Putamen (tissue), 1 donor: ENCODE results near the gene OBSL1.

Source experiments
- DNase-seq: peaks from one replicate; pipeline ENCODE4 v3.0.0-alpha.2; 2016; ENCODE audit warnings: low spot score

Gene OBSL1

DNA sequence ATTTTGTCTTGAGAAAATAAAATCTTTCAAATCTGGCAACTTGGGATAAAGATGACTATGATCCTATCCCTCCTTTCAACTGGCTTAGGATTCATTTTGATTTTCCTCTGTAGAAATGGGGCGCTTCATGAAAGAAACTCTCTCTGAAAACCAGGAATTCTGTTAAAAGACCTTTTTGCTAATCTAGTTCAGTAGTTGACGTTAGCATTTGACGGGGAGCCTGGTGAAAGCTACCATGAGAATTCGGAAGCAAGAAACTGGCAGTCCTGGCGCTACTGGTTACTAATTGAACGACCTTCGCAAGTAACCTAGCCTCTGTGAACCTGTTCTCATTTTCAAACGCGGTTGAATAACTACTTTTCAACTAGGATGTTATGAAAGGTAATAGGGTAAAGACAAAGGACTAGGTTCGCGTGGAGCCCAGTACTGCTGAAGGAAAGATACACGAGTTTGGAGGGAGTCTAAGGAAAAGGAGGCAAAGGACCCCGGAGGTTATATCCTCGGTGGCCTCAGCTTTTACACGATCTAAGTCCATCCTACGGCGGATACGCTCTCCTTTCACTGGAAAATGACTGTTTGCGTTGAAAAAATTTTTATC lies 25.7 kb upstream of the OBSL1 start:
- DNase-seq, result no peak

DNA sequence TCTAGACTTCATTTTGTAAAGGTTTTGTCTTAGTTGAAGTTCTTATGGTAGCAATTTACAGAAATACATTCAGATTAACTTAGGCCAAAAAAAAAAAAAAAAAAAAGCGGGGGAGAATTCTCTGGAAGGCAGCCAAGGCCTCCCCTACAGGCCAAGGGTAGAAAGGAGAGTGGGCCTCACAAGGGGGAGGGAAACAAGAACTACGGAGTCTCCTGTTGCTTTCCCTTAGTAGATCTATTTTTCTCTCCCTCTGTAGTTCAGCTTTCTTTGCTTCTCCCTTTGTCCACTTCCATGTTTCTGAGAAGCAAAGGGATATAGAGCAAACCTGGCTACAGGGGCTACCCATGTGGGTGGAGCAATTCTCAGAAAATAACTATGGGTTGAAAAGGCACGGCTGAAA lies 23.9 kb upstream of the OBSL1 start:
- DNase-seq, result no peak

DNA sequence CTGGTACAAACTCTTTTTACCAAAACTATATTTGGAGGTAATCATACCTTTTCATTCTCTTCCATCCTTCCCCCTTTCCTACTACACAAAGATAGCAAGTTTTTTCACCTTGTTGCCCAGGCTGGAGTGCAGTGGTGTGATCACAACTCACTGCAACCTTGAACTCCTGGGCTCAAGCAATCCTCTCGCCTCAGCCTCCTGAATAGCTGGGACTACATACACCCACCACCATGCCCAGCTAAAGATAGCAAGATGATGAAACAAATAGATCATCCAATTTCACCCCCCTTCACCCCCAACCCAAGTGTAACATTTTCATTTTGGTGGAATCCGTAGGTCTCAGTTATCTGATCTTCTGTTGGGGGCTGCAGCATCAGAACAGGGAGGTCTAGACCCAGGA lies 21.8 kb upstream of the OBSL1 start:
- no peak for DNase-seq

DNA sequence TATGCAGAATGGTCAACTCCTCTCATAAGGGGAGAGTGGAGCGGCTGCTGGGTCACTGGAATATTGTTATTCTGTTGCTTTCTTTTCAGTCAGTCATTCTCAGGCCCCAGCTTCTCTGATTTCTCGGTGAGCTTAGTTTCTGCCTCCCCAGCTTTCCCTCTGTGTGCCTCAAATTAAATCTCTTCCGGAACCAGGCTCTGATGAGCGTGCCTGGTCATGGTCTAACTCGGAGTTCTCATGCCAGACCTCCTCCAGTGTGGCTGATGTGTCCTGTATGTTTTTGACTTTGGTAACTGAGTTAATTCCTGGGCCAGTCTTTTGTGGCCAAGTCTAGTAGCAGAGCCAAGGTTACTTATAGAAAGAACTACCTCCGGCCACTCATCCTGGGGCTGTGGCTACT lies 21.4 kb upstream of the OBSL1 start:
- no peak for DNase-seq

DNA sequence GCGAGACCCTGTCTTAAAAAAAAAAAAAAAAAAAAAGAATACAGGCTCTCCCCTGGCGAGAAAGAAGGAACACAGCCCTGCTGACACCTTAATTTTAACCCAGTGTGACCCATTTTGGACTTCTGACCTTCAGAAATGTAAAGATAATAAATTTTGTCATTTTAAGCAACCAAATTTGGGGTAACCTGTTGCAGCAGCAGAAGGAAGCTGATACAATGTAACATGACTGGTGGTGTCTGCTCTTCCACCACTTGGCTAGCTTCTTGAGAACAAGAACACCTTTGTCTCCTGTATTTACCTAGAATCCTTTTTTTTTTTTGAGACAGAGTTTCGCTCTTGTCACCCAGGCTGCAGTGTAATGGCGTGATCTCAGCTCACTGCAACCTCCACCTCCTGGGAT lies 19.8 kb upstream of the OBSL1 start:
- no peak for DNase-seq

DNA sequence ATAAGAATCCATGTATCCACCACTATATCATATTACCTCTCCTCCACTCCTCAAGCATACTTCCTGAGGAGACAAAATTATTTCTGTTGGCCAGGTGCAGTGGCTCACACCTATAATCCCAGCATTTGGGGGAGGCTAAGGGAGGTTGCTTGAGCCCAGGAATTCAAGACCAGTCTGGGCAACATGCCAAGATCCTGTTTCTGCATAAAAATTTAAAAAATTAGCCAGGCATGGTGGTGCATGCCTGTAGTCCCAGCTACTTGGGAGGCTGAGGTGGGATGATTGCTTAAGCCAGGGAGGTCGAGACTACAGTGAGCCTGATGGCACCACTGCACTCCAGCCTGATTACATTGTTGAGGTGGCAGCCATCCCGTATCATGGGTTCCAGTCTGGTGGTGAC lies 10.0 kb upstream of the OBSL1 start:
- no peak for DNase-seq

DNA sequence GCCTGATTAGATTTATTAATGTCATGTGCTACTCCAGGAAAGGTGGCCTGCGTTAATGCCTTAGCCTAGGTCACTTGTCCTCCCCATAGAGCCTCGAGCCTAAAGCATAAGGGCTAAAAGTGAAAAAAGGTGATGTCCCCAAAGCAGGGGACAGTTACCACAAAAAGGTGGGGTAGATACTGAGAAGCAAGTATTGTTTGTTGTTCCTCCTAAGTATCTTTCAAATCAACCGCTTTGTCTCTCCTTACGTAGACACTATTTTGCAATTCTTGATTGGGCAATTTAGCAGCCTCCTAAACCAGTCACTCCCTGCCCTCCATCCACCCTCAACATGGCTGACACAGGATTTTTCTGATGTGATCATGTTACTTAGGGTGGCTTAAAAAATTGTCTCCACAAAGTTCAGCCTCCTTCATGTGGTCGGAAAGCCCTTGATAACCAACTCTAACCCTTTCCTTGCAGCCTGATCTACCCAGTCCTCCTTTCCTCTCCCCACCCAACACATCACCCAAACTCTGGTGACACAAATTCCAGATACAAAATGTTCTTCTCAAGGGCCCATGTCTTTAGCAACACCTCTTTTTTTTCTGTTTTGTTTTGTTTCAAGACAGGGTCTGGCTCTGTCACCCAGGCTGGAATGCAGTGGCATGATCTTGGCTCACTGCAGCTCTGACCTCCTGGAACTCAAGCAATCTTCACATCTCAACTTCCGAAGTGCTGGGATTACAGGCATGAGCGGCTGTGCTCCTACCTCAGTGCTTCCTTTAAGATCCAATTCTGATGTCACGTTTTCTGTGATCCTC lies 7.7 kb upstream of the OBSL1 start:
- no peak for DNase-seq

DNA sequence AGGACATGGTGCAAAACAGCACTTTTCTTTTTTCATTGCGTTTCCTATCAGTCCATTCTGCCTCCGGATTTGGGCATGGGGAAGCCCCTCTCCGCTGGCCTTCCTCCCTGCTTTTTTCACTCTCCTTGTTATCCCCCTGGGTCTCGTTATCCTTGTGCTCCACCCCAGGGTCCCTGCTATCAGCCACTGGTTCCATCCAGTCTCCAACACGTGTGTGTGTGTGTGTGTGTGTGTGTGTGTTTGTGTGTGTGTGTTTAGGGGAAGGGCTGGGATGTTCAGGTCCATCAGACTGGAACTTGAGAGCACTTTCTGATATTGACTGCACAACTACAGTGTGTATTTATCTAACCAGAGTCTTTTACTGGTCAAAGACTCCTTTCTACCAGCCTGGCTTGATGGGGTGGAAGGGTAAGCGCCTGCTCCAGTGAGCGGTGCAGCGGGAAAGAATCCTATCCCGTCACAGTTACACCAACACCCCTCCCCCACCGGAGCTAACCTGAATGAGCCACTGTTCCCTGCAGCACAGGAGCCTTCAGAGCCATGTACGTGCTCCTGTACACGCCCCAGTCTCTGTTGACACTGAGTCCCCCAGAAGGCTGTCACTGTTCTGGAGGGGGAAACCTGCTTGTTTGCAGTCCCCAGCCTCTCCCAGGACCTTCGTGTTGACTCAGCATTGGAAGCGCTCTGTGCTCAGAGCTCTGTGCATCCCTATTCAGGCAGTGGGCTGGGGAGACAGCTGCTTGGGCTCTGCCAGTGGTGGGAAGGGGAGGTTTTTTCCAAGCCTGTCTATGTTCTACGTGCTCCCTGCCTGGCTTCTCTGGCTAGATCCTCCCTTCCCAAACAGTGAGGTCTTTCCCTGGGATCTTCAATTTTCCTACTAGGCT lies 5.4 kb upstream of the OBSL1 start:
- no peak for DNase-seq

DNA sequence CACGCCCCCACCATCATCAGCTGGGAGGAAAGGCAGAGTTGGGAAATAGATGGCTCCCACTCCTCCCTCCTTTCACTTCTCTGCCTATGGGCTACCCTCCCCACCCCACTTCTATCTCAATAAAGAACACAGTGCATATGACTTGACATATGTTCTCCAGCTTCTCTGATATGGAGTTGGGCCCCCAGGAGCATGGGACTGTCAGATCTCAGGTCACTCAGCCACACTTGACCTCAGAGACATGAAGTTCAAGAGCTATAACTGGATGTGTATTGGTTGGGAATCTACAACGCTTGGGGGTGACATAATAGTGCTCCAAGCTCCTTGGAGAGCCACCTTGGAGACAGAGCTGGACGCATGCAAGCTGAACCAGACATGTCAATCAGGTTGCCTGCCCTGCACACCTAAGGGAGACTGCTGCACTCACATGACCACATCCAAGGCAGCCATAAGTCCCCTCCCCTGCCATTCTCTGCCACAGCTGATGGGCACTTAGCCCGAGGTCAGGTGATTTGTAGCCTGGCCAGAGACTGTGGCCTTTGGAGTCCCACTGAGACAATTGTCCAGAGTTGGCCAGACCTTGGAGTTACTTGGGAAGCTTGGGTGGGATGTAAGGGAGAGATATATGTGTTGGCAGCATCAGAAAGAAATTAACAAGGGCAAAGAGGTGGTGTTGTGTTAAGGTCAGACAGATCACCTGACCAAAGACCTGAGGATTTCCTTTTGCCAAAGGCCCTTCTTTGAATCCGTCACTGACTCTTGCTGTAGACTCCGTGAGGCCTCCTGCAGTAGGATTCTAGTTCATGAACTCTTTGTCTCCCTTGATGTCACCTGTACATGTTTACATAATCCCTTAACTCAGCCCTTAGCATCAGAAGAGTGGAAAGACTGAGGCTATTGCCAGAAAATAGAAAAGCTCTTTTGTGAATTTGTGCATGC lies 4.5 kb upstream of the OBSL1 start:
- DNase-seq, result no peak

DNA sequence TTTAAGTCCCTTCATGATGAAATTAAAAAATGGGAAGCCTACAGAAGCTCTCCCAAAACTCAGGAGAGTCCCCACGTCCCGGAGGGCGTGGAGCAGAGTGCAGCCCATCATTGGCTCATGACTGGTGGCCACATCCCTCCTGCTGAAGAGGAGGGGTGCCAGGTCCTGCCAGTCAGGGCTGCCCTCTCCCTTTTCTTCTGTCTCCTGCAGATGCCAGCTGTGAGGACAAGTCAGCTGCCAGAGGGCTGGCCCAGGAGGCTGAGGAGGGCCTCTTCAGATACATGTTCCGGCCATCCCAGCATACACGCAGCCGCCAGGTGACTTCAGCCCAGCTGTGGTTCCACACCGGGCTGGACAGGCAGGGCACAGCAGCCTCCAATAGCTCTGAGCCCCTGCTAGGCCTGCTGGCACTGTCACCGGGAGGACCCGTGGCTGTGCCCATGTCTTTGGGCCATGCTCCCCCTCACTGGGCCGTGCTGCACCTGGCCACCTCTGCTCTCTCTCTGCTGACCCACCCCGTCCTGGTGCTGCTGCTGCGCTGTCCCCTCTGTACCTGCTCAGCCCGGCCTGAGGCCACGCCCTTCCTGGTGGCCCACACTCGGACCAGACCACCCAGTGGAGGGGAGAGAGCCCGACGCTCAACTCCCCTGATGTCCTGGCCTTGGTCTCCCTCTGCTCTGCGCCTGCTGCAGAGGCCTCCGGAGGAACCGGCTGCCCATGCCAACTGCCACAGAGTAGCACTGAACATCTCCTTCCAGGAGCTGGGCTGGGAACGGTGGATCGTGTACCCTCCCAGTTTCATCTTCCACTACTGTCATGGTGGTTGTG lies 3.4 kb upstream of the OBSL1 start:
- DNase-seq, result no peak

DNA sequence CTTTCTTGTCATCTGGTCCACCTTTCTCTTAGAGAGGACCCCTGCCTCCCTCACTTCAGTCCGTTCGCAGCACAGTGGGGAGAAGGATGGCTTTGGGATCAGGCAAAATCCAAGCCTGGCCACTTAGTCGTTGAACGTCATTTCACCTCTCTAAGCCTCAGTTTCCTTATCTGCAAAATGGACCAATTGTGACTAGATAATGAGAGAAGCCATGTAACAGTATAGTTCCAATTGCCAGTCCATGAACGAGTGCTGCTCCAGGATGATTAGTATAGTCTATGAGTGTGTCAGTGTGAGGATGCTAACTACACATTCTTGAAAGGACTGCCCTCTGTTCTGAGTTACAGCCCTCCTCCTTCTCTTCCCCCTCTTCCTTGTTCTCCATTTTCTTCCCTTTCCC lies 1.8 kb upstream of the OBSL1 start:
- DNase-seq, result no peak

DNA sequence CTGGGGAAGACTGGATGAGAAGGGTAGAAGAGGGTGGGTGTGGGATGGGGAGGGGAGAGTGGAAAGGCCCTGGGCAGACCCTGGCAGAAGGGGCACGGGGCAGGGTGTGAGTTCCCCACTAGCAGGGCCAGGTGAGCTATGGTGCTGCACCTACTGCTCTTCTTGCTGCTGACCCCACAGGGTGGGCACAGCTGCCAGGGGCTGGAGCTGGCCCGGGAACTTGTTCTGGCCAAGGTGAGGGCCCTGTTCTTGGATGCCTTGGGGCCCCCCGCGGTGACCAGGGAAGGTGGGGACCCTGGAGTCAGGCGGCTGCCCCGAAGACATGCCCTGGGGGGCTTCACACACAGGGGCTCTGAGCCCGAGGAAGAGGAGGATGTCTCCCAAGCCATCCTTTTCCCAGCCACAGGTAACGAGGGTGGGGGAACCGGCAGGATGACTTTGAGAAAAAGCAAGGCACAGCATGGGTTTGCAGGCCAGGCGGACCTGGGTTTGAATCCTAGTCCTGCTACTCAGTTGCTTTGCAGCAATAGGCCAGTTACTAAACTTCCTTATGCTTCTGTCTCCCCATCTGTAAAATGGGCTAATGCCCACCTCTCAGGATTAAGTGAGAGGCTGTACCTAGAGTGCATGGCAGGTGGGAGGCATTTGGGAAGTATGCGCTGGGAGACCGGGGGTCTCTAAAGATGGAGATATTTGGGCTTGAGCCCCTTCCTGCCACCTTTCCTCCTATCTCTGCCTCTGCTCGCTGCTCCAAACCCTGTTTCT lies 1.1 kb upstream of the OBSL1 start, which contains the start of gene INHA:
TSS of gene INHA (plus strand) at position 74 of the 765 bp plus-strand sequence. CDS start at position 139, 65 bp downstream.
- no peak for DNase-seq

DNA sequence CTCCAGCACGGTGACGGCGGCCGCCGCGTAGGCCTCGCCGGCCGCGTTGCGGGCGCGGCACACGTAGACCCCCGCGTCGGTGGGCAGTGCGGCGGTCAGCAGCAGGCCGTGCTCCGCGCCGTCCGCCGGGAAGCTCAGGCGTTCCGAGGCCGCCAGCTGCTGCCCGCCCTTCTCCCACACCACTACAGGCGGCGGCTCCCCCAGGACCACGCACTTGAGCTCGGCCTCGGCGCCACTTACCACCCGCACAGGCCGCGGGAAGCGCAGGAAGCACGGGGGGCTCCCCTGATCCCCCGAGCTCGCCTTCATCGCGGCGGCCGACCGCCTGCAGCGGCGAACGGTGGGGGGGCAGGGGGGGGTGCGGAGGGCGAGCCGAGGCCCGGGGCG lies 422 bp downstream of the OBSL1 start:
- no peak for DNase-seq

DNA sequence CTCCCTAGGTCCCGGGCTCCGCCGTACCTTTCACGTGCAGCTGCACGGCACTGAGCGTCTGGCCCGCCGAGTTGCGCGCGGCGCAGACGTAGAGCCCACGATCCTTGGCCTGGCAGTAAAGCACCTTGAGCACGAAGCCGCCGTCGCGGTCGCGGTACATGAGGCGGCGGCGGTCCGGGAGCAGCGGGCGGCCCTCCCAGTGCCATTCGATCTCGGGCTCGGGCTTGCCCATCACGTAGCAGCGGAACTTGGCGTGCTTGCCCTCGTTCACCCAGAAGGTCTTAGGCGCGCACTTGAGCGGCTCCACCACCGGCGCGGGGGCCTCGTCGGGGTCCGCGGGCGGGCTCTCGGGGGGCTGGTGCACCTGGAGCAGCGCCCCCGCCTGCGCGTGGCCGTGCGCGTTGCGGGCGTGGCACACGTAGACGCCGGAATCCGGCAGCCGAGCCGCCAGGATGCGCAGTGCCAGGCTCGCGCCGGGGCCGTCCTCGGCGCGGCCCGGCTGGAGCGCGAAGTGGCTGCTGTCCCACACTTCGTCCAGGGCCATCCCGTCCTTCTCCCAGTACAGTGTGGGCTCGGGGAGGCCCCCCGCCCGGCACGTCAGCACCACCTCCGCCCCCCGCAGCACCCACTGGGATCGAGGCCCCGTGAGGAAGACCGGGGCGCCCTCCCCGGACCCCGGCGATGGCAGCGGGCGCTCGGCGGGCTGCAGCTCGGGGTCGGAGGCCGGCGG lies 980 bp downstream of the OBSL1 start:
- no peak for DNase-seq

DNA sequence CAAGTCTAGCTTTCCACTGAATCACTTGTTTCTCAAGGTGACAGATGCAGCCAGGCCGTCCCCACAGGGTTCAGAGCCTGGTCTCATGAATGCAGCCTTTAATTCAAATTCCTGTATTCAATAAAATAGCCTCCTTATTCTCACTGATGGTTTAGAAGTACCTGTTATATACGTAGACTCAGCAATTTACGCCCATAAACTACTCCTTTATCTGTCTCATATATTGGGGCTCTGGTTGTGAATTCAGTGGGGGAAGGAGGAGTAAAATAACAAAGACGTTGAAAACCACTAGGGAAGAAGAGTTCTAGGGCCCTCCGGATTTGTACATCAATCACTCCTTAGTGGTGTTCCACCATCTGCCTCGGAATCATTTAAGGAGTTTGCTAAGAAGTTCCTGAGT lies 1.7 kb downstream of the OBSL1 start:
- no peak for DNase-seq

DNA sequence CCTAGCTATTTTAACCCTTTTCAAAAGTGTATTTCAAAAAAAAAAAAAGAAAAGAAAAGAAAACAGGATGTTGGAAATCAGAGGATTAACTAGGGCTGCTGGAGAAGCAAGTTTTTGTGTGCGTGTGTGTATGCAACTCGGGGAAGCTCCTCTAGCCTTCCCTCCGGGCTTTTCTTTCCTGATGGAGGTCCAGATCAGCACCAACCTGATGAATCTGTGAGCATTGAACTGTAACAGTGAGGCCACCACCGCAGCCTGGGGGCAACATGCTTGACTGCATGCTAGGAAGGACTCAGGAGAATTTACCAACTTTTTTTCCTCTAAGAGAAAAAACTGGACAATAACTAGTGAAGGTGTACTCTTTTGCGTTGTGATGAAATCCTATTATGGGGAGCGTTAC lies 2.3 kb downstream of the OBSL1 start:
- DNase-seq, result no peak

DNA sequence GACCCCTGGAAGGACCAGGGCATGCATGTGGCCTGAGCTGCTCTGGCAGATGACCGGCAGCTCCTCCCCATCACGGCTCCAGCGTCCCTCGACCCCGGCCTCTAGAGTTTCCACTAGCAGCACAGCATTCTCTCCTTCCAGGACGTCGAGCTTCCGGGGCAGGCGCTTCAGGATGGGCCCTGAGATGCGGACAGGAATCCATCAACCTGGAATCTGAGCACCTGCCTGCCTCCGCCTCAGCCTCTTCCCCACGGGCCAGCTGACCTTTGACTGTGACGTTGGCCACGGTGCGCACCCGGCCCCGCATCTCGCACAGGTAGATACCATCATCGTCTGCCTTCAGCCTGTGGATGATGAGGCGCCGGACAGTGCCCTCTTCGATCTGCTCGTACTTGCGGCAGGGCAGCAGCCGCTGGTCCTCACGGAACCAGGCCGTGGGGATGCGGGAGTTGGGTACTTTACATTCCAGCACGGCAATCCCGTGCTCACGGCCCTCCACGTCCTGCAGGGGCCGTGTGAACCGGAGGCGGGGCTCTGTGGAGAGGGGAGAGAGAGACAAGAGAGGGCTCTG lies 3.5 kb downstream of the OBSL1 start:
- DNase-seq, result no peak

DNA sequence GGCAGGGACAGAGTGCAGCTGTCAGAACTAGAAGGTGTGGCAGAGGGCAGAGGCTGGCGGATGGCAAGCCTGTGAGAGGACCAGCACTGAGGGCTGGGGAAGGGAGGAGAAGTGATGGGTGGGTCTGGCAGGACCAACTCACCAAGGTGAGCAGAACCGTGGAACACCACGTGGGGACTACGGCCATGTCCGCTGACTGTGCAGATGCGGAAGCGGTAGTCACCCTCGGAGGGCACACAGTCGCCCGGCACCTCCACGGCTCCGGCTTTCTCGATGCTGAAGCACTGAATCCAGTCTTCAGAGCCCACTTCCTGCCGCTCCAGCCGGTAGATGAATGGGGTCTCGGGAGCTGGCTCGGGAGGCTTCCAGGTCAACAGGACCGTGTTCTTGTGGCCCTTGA lies 4.2 kb downstream of the OBSL1 start:
- no peak for DNase-seq

DNA sequence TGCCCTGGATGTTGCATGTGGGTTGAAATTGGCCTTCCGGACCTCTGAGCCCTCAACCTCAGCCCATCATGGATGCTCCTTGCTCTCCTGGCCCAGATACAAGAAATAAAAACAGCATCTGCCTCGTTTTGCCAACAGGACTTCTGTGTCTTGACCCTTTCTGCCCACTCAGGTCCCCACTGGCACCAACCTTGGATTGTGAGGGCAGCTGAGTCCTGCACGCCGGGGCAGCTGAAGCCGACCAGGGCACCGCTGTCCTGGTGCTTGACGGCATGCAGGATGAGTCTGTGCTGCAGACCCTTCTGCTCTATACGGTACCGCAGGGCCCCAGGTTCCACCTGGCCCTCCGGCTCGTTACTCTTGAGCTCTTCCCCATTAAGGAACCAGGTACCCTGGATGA lies 4.7 kb downstream of the OBSL1 start:
- no peak for DNase-seq
